HL-60 (cell line): ENCODE measurements around the gene BTBD9.

ENCODE experiments used
- DNase-seq, 2 experiments: peaks; one replicate each; pipeline ENCODE4 v3.0.0-alpha.2; 2010 to 2020; ENCODE audit warnings: low read depth in 1 of 2, low spot score in 1 of 2
- H3K27ac ChIP-seq: fragments of 250-450 bp; sonication (Bioruptor Pico); replicated peaks from 2 replicates; pipeline ENCODE4 v1.5.1; 2020; ENCODE audit warnings: mild to moderate bottlenecking, moderate library complexity
- H3K27me3 ChIP-seq: fragments of 250-450 bp; sonication (Bioruptor Pico); 2 replicates; pipeline ENCODE4 v1.5.1; 2021; ENCODE audit warnings: mild to moderate bottlenecking, moderate library complexity; ENCODE audit not compliant: insufficient read depth, poor library complexity, severe bottlenecking
- H3K4me3 ChIP-seq: replicated peaks from 2 replicates; pipeline ENCODE4 v1.5.1; 2011; ENCODE audit warnings: mild to moderate bottlenecking, control low read depth, low read length; ENCODE audit not compliant: insufficient read depth
- GABPA ChIP-seq: IDR thresholded peaks from 2 replicates; pipeline ENCODE4 v1.6.1; 2012; ENCODE audit warnings: low read depth
- POLR2AphosphoS5 ChIP-seq: IDR thresholded peaks from 2 replicates; pipeline ENCODE4 v1.6.1; 2012; ENCODE audit warnings: low read depth
- SPI1 ChIP-seq: IDR thresholded peaks from 2 replicates; pipeline ENCODE4 v1.6.1; 2012; ENCODE audit warnings: low read depth, mild to moderate bottlenecking, borderline replicate concordance
- TF ChIP-seq, protein P1 (sequence below): IDR thresholded peaks from one replicate; pipeline ENCODE4 v1.5.1; 2011; ENCODE audit warnings: low read length, control low read depth, inconsistent platforms; ENCODE audit not compliant: insufficient read depth
- TF ChIP-seq, protein P2 (sequence below): IDR thresholded peaks from 2 replicates; pipeline ENCODE4 v1.6.1; 2012; ENCODE audit warnings: low read depth; ENCODE audit not compliant: insufficient replicate concordance

BTBD9 gene

DNA sequence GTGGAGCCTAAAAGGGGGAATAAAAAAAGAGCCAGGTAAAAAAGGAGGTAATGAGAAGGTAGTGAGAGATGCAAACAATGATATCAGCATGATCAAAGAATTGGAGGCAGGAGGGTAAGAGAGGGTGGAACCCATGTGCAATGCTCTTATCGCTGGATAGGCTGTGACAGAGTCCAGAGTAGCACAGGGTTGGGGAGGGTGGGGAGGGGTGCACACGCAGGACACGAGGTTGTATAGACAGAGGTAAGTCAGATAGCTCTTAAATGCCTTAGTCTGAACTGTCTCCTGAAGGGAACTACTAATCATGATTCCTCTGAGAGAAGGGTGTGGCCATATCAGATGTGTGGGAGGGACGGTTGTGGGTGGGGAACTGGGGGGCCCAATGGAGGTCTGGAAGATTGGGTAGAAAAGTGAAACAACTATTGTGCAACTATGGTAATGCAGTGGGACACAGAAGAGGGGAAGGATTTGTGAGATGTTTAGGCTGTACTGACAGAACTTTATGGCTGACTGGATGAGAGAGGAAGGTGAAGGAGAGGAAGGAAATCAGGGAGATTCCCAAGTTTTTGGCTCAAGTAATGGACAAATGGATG lies 354.8 kb downstream of the BTBD9 start:
- H3K27ac ChIP-seq: no peak overlapping the region
- H3K4me3 ChIP-seq: no peak overlapping the region
- no peak for DNase-seq
- no peaks in the 10 kb centered on the region for H3K27me3 ChIP-seq
- TF ChIP-seq SPI1 (no peak), POLR2AphosphoS5 (no peak), GABPA (no peak)
- TF ChIP-seq, protein P1, sequence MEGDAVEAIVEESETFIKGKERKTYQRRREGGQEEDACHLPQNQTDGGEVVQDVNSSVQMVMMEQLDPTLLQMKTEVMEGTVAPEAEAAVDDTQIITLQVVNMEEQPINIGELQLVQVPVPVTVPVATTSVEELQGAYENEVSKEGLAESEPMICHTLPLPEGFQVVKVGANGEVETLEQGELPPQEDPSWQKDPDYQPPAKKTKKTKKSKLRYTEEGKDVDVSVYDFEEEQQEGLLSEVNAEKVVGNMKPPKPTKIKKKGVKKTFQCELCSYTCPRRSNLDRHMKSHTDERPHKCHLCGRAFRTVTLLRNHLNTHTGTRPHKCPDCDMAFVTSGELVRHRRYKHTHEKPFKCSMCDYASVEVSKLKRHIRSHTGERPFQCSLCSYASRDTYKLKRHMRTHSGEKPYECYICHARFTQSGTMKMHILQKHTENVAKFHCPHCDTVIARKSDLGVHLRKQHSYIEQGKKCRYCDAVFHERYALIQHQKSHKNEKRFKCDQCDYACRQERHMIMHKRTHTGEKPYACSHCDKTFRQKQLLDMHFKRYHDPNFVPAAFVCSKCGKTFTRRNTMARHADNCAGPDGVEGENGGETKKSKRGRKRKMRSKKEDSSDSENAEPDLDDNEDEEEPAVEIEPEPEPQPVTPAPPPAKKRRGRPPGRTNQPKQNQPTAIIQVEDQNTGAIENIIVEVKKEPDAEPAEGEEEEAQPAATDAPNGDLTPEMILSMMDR: no peak
- TF ChIP-seq, protein P2, sequence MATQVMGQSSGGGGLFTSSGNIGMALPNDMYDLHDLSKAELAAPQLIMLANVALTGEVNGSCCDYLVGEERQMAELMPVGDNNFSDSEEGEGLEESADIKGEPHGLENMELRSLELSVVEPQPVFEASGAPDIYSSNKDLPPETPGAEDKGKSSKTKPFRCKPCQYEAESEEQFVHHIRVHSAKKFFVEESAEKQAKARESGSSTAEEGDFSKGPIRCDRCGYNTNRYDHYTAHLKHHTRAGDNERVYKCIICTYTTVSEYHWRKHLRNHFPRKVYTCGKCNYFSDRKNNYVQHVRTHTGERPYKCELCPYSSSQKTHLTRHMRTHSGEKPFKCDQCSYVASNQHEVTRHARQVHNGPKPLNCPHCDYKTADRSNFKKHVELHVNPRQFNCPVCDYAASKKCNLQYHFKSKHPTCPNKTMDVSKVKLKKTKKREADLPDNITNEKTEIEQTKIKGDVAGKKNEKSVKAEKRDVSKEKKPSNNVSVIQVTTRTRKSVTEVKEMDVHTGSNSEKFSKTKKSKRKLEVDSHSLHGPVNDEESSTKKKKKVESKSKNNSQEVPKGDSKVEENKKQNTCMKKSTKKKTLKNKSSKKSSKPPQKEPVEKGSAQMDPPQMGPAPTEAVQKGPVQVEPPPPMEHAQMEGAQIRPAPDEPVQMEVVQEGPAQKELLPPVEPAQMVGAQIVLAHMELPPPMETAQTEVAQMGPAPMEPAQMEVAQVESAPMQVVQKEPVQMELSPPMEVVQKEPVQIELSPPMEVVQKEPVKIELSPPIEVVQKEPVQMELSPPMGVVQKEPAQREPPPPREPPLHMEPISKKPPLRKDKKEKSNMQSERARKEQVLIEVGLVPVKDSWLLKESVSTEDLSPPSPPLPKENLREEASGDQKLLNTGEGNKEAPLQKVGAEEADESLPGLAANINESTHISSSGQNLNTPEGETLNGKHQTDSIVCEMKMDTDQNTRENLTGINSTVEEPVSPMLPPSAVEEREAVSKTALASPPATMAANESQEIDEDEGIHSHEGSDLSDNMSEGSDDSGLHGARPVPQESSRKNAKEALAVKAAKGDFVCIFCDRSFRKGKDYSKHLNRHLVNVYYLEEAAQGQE: no peak

DNA sequence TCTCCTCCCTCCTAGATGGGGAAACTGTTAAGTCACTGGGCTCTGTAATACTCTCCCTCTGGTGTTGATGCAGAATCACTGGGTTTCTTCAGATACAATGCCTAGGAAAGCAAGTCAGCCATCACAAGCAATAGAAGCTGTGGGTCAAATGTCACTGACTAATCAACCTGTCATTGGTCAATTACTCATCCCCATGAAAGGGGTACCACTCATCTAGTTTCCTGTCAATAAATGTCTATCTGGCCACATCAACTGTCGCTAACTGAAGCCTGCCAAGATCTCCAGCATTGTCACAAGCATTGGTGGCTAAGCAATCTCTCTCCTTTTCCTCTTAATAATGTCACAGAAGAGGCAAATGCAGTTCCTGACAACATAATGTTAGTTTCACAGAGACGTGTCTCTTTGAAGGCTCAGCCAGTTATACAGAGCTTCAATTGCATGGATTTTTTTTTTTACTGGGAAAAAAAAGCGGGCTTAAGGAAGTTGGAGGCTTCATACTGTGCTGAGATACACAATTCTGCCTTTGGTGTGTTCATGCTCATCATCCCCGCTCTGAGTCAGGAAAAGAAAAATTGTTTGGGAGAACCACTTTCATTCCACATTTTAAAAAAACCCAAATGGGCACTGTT lies 355.9 kb downstream of the BTBD9 start:
- no peak for DNase-seq
- no peak overlapping the region for H3K4me3 ChIP-seq
- TF ChIP-seq SPI1: no peak
- TF ChIP-seq GABPA: no peak
- TF ChIP-seq POLR2AphosphoS5: no peak
- H3K27me3 ChIP-seq: no peaks in the 10 kb centered on the region
- H3K27ac ChIP-seq: no peak overlapping the region

- H3K27me3 ChIP-seq: no peaks in the 10 kb centered on the region
- TF ChIP-seq, protein P2: no peak
- no peak for TF ChIP-seq SPI1
- TF ChIP-seq, protein P1: no peak
- no peak for TF ChIP-seq GABPA
- no peak overlapping the region for H3K27ac ChIP-seq
- no peak for DNase-seq
- H3K4me3 ChIP-seq: no peak overlapping the region
These were observed 356.8 kb downstream of the BTBD9 start for GRCh38 chr6:38282911-38283310.

DNA sequence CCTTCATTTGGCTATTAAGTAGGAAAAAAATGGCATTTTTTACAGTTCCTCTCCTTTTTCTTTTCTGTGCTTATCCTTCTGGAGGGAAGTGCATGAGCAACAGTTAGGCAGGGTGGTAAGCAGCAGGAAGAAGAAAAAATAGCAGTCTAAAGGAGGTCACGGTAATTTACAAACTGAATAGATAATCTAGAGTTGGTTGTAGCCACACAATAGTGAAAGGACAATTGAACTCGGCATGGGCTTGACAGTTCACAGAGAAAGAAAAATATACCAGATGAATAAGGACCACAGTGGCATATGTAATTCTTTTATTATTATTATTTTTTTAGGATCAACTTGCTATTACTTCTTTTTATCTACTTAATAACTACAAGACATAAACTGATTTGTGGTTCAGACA lies 358.6 kb downstream of the BTBD9 start:
- DNase-seq: no peak
- H3K27ac ChIP-seq: no peak overlapping the region
- H3K4me3 ChIP-seq: no peak overlapping the region
- TF ChIP-seq, protein P1: no peak
- no peak for TF ChIP-seq GABPA
- TF ChIP-seq, protein P2: no peak
- no peak for TF ChIP-seq POLR2AphosphoS5
- TF ChIP-seq SPI1: no peak
- H3K27me3 ChIP-seq: no peaks in the 10 kb centered on the region
